ENCODE measurements around the gene LTBP1. TPM values are rescaled to one million over a fixed set of nuclear protein-coding genes. Genes with fewer than 3 reads are reported as not detected.

LTBP1 gene
- total RNA-seq, 1 donor from 2014 or later = 0.07 TPM

- Mint-ChIP-seq H3K36me3 (ENCODE audit: low read depth) (no peaks in the 10 kb centered on the region), H3K9me3 (no peaks in the 10 kb centered on the region), H3K4me1 (no peaks in the 10 kb centered on the region), H3K27ac (no peak overlapping the region), H3K4me3 (no peak overlapping the region), H3K27me3 (no peaks in the 10 kb centered on the region)
- intact Hi-C loops (cut with micrococcal nuclease) = no loop called here
- TF ChIP-seq CTCF (IDR thresholded peaks at IDR 0.05) = no peak
- ChIA-PET CTCF (no interaction called here), POLR2A (no interaction called here)
- DNase-seq (no peak), ATAC-seq (ENCODE audit: low read depth) (no peak)
These were observed 472.9 kb downstream of the LTBP1 start for GRCh38 chr2:33419581-33420200.

- DNase-seq (no peak), ATAC-seq (ENCODE audit: low read depth) (no peak)
- Mint-ChIP-seq H3K9me3 (no peaks in the 10 kb centered on the region), H3K27me3 (no peaks in the 10 kb centered on the region), H3K4me3 (no peak overlapping the region), H3K36me3 (ENCODE audit: low read depth) (no peaks in the 10 kb centered on the region), H3K4me1 (no peaks in the 10 kb centered on the region), H3K27ac (no peak overlapping the region)
- TF ChIP-seq CTCF (IDR thresholded peaks at IDR 0.05) = no peak
- intact Hi-C loops (cut with micrococcal nuclease) = no loop called here
- ChIA-PET POLR2A (no interaction called here), CTCF (no interaction called here)
These were observed 474.0 kb downstream of the LTBP1 start for GRCh38 chr2:33420726-33421125.

GRCh38 chr2:33421820-33422219, 475.1 kb downstream of the LTBP1 start:
- intact Hi-C loops (cut with micrococcal nuclease) = no loop called here
- H3K27me3 Mint-ChIP-seq = no peaks in the 10 kb centered on the region
- H3K27ac Mint-ChIP-seq = no peak overlapping the region
- DNase-seq = no peak
- ChIA-PET POLR2A (no interaction called here), CTCF (no interaction called here)
- H3K9me3 Mint-ChIP-seq = no peaks in the 10 kb centered on the region
- H3K4me1 Mint-ChIP-seq = no peaks in the 10 kb centered on the region
- H3K36me3 Mint-ChIP-seq (ENCODE audit: low read depth) = no peaks in the 10 kb centered on the region
- no peak overlapping the region for H3K4me3 Mint-ChIP-seq
- ATAC-seq (ENCODE audit: low read depth) = no peak
- no peak for TF ChIP-seq CTCF (IDR thresholded peaks at IDR 0.05)

DNA sequence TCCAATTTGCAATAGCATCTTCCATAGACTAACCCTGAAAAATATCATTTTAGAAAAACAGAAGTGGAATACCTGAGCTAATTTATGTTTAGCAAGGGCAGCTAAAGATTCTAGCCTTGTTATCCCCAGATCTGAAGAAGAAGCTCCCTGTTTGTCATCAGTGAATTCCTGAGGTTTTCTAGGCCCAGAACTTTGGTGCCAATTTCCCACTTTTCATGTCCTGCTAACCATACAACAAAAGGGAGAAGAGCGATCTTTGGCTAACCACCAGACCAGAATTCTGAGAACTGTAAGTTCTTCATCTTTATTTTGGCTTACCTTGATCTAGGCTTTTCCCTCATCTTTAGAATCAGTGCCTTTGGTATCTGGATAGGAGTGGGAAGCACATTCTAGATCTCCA, 478.4 kb downstream of the LTBP1 start:
- ChIA-PET POLR2A (no interaction called here), CTCF (no interaction called here)
- DNase-seq (no peak), ATAC-seq (ENCODE audit: low read depth) (no peak)
- Mint-ChIP-seq H3K36me3 (ENCODE audit: low read depth) (no peaks in the 10 kb centered on the region), H3K9me3 (no peaks in the 10 kb centered on the region), H3K4me3 (no peak overlapping the region), H3K4me1 (no peaks in the 10 kb centered on the region), H3K27ac (no peak overlapping the region), H3K27me3 (no peaks in the 10 kb centered on the region)
- no peak for TF ChIP-seq CTCF (IDR thresholded peaks at IDR 0.05)
- intact Hi-C loops (cut with micrococcal nuclease) = no loop called here

- POLR2A ChIA-PET = no interaction called here
- intact Hi-C loops (cut with micrococcal nuclease) = no loop called here
These were observed 478.9 kb downstream of the LTBP1 start for GRCh38 chr2:33425586-33426031.

More at GRCh38 chr2:33425586-33426031, 478.9 kb downstream of the LTBP1 start:
- TF ChIP-seq CTCF (IDR thresholded peaks at IDR 0.05) = no peak
- ATAC-seq (ENCODE audit: low read depth) = no peak
- Mint-ChIP-seq H3K27ac (no peak overlapping the region), H3K4me3 (no peak overlapping the region), H3K4me1 (no peaks in the 10 kb centered on the region), H3K36me3 (ENCODE audit: low read depth) (no peaks in the 10 kb centered on the region), H3K27me3 (no peaks in the 10 kb centered on the region), H3K9me3 (no peaks in the 10 kb centered on the region)
- CTCF ChIA-PET = no interaction called here
- DNase-seq = no peak

Data from activated B cell treated with CpG ODN at 0.5 μM for 24 hours (primary cell).